HCT116 (cell line): ENCODE data around the gene SYT15B.
"Not testable (repeated sequence)": the region's sequence is repeated elsewhere in the genome, so short reads cannot be mapped to it uniquely, and the experiment has no call there.

ENCODE experiments used
- ELF1 ChIP-seq: IDR thresholded peaks from 2 replicates; pipeline ENCODE4 v1.6.1; 2012; ENCODE audit warnings: low read depth, borderline replicate concordance
- EZH2 ChIP-seq: fragments of 200-600 bp; sonication (generic); IDR thresholded peaks from 2 replicates; pipeline ENCODE4 v1.6.1; 2017; ENCODE audit warnings: antibody characterized with exemption, mixed run types
- POLR2A ChIP-seq: IDR thresholded peaks from 2 replicates; pipeline ENCODE4 v1.7.0; 2011; ENCODE audit warnings: borderline replicate concordance; ENCODE audit not compliant: insufficient read depth, insufficient read length; ENCODE audit errors: extremely low read depth
- POLR2AphosphoS5 ChIP-seq: IDR thresholded peaks from 2 replicates; pipeline ENCODE4 v1.6.1; 2011; ENCODE audit warnings: mild to moderate bottlenecking, low read depth, low read length, moderate library complexity
- RAD21 ChIP-seq: IDR thresholded peaks from 2 replicates; pipeline ENCODE4 v1.6.1; 2012; ENCODE audit warnings: low read depth, mild to moderate bottlenecking
- SIN3A ChIP-seq: IDR thresholded peaks from 2 replicates; pipeline ENCODE4 v1.6.1; 2012; ENCODE audit warnings: low read depth
- SP1 ChIP-seq: IDR thresholded peaks from 2 replicates; pipeline ENCODE4 v1.6.1; 2012; ENCODE audit warnings: low read depth
- ZFX ChIP-seq: fragments of 450-650 bp; IDR thresholded peaks from 2 replicates; pipeline ENCODE4 v1.6.1; 2017
- ZNF274 ChIP-seq: fragments of 200-500 bp; sonication (Bioruptor generic); IDR thresholded peaks from 2 replicates; pipeline ENCODE4 v1.6.1; 2014; ENCODE audit warnings: mild to moderate bottlenecking, low read depth, low read length, inconsistent platforms
- TF ChIP-seq, protein P1 (sequence below), 3 experiments: fragments of 200-600 bp in 1 of 3; sonication (generic) in 1 of 3; IDR thresholded peaks in 2 of 3; conservative IDR thresholded peaks in 1 of 3; 2 replicates each; pipeline ENCODE4 v1.5.1; 2012 to 2017; ENCODE audit warnings: low read depth in 2 of 3, low read length in 2 of 3, antibody characterized with exemption in 1 of 3, borderline replicate concordance in 1 of 3, control low read depth in 1 of 3, mild to moderate bottlenecking in 1 of 3, mixed read lengths in 1 of 3, mixed run types in 1 of 3, moderate library complexity in 1 of 3; ENCODE audit not compliant: insufficient read depth in 1 of 3
- TF ChIP-seq, protein P2 (sequence below): IDR thresholded peaks from 2 replicates; pipeline ENCODE4 v1.6.1; 2012; ENCODE audit warnings: low read depth

DNA sequence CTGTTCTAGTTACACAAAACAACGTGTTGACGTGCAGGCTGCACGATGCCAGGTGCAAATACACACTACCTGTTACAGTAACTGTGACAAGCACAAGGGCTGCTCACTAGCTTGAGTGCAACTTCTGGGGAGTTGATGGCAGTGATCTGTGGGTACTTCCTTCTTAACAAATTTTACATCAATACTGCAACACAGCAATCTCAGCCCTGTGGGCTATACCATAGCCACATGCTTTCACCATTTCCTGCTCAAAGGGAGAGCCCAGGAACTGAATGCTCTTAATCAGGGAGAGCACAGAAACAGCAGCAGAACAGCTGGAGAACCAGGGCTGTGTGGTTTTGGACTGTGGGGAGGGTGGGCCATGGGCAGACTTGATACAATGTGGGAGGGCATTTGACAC lies 10.2 kb downstream of the SYT15B start:
- TF ChIP-seq EZH2, POLR2A, SIN3A, SP1, POLR2AphosphoS5, ZNF274, ZFX, ELF1, RAD21: not testable (repeated sequence)
- TF ChIP-seq, protein P1, sequence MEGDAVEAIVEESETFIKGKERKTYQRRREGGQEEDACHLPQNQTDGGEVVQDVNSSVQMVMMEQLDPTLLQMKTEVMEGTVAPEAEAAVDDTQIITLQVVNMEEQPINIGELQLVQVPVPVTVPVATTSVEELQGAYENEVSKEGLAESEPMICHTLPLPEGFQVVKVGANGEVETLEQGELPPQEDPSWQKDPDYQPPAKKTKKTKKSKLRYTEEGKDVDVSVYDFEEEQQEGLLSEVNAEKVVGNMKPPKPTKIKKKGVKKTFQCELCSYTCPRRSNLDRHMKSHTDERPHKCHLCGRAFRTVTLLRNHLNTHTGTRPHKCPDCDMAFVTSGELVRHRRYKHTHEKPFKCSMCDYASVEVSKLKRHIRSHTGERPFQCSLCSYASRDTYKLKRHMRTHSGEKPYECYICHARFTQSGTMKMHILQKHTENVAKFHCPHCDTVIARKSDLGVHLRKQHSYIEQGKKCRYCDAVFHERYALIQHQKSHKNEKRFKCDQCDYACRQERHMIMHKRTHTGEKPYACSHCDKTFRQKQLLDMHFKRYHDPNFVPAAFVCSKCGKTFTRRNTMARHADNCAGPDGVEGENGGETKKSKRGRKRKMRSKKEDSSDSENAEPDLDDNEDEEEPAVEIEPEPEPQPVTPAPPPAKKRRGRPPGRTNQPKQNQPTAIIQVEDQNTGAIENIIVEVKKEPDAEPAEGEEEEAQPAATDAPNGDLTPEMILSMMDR (IDR thresholded peaks at IDR 0.05 in 2 of 3, conservative IDR thresholded peaks at IDR 0.05 in 1 of 3; ENCODE audit: borderline replicate concordance in 1 of 3, insufficient read depth in 1 of 3, low read depth in 2 of 3, low read length in 2 of 3), result not testable (repeated sequence)
- TF ChIP-seq, protein P2, sequence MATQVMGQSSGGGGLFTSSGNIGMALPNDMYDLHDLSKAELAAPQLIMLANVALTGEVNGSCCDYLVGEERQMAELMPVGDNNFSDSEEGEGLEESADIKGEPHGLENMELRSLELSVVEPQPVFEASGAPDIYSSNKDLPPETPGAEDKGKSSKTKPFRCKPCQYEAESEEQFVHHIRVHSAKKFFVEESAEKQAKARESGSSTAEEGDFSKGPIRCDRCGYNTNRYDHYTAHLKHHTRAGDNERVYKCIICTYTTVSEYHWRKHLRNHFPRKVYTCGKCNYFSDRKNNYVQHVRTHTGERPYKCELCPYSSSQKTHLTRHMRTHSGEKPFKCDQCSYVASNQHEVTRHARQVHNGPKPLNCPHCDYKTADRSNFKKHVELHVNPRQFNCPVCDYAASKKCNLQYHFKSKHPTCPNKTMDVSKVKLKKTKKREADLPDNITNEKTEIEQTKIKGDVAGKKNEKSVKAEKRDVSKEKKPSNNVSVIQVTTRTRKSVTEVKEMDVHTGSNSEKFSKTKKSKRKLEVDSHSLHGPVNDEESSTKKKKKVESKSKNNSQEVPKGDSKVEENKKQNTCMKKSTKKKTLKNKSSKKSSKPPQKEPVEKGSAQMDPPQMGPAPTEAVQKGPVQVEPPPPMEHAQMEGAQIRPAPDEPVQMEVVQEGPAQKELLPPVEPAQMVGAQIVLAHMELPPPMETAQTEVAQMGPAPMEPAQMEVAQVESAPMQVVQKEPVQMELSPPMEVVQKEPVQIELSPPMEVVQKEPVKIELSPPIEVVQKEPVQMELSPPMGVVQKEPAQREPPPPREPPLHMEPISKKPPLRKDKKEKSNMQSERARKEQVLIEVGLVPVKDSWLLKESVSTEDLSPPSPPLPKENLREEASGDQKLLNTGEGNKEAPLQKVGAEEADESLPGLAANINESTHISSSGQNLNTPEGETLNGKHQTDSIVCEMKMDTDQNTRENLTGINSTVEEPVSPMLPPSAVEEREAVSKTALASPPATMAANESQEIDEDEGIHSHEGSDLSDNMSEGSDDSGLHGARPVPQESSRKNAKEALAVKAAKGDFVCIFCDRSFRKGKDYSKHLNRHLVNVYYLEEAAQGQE, result not testable (repeated sequence)
